GM12878 (cell line): ENCODE measurements around the gene GJD3. TPM values are rescaled to one million over a fixed set of nuclear protein-coding genes. Genes with fewer than 3 reads are reported as not detected.

Source experiments
- ATAC-seq: fragments of 200-7000 bp; cut with Tn5 transposase; 3 replicates; pipeline ENCODE4 v1.9.1; 2020; ENCODE audit warnings: mild to moderate bottlenecking, moderate library complexity
- BruUV-seq: library from RNA; stranded (reverse); fragments of 400-500 nt; replicated peaks from 2 replicates; lab custom pipeline; 2021; lab: Mats Ljungman, UMichigan
- CTCF ChIA-PET: fragments of 300-600 bp; sonication (Branson Sonifier 250); formaldehyde crosslinking; extraction: SDS; loops from one replicate; lab custom pipeline; 2021; ENCODE audit warnings: inconsistent platforms; lab: Yijun Ruan, JAX
- POLR2A ChIA-PET: fragments of 350-600 bp; formaldehyde crosslinking; extraction: SDS; loops from one replicate; lab custom pipeline; 2021; ENCODE audit warnings: inconsistent platforms; lab: Charles Lee
- RAD21 ChIA-PET: fragments of 300-600 bp; sonication (Branson Sonifier 250); formaldehyde crosslinking; loops from one replicate; lab custom pipeline; 2023; ENCODE audit warnings: antibody characterized with exemption; ENCODE audit not compliant: unreplicated experiment; lab: Charles Lee
- SMC1A ChIA-PET: fragments of 300-600 bp; sonication (Branson Sonifier 250); formaldehyde crosslinking; loops from one replicate; lab custom pipeline; 2023; ENCODE audit not compliant: unreplicated experiment, uncharacterized antibody; lab: Charles Lee
- DNase-seq: peaks from one replicate; pipeline ENCODE4 v3.0.0-alpha.2; 2011; ENCODE audit warnings: low read depth, low spot score
- FAIRE-seq: peaks from 3 replicates; lab custom pipeline; 2011; peaks lifted over from hg19 to GRCh38; lab: Jason Lieb, UNC
- H2AFZ ChIP-seq: 2 replicates; pipeline ENCODE4 v1.6.0; 2011; ENCODE audit warnings: low read depth, low read length, control low read depth; ENCODE audit not compliant: control insufficient read depth
- H3K27ac ChIP-seq: 2 replicates; pipeline ENCODE4 v1.5.1; 2011; ENCODE audit warnings: control low read depth; ENCODE audit not compliant: control insufficient read depth, insufficient read depth
- H3K27me3 ChIP-seq, 2 experiments: replicated peaks in 1 of 2; 2 replicates each; pipeline versions ENCODE4 v1.6.0 to v1.6.1; 2011; ENCODE audit warnings: low read length in 1 of 2; ENCODE audit not compliant: control insufficient read depth in 2 of 2, insufficient read depth in 2 of 2
- H3K36me3 ChIP-seq, 2 experiments: 2 replicates each; pipeline ENCODE4 v1.5.1; 2011; ENCODE audit warnings: low read length in 1 of 2; ENCODE audit not compliant: control insufficient read depth in 2 of 2, insufficient read depth in 2 of 2
- H3K4me1 ChIP-seq: 2 replicates; pipeline ENCODE4 v1.6.1; 2011; ENCODE audit warnings: mild to moderate bottlenecking, low read length, moderate library complexity, mixed read lengths; ENCODE audit not compliant: control insufficient read depth, insufficient read depth
- H3K4me2 ChIP-seq: 2 replicates; pipeline ENCODE4 v1.6.0; 2011; ENCODE audit warnings: control low read depth; ENCODE audit not compliant: control insufficient read depth, insufficient read depth
- H3K4me3 ChIP-seq: fragments of 200-600 bp; sonication (generic); 2 replicates; pipeline ENCODE4 v1.5.1; 2016
- H3K79me2 ChIP-seq: 2 replicates; pipeline ENCODE4 v1.6.0; 2011; ENCODE audit warnings: low read length; ENCODE audit not compliant: control insufficient read depth, insufficient read depth
- H3K9ac ChIP-seq: 2 replicates; pipeline ENCODE4 v1.8.0; 2011; ENCODE audit warnings: low read length, control low read depth, mixed read lengths; ENCODE audit not compliant: control insufficient read depth, insufficient read depth
- H3K9me3 ChIP-seq: replicated peaks from 3 replicates; pipeline ENCODE4 v1.5.1; 2011; ENCODE audit warnings: mild to moderate bottlenecking, low read length; ENCODE audit not compliant: control insufficient read depth, insufficient read depth
- H4K20me1 ChIP-seq: 2 replicates; pipeline ENCODE4 v1.6.0; 2011; ENCODE audit not compliant: control insufficient read depth, insufficient read depth
- ASH2L ChIP-seq: fragments of 300-600, 200-600 bp; sonication (generic); IDR thresholded peaks from 2 replicates; pipeline ENCODE4 v1.6.1; 2017; ENCODE audit warnings: low read depth, mild to moderate bottlenecking, borderline replicate concordance
- LARP7 ChIP-seq: fragments of 450-650 bp; IDR thresholded peaks from 2 replicates; pipeline ENCODE4 v1.6.1; 2017; ENCODE audit warnings: mild to moderate bottlenecking
- MEF2A ChIP-seq: IDR thresholded peaks from 2 replicates; pipeline ENCODE4 v1.6.1; 2011; ENCODE audit warnings: low read depth, mild to moderate bottlenecking, low read length, moderate library complexity; ENCODE audit not compliant: insufficient read depth
- MYB ChIP-seq: fragments of 150-350 bp; IDR thresholded peaks from 2 replicates; pipeline ENCODE4 v1.6.1; 2014; ENCODE audit warnings: mild to moderate bottlenecking, low read depth, low read length, borderline replicate concordance
- NFYB ChIP-seq: IDR thresholded peaks from 2 replicates; pipeline ENCODE4 v1.6.1; 2011; ENCODE audit warnings: low read depth, mild to moderate bottlenecking, low read length, improper control_type of control experiment, moderate library complexity; ENCODE audit not compliant: insufficient read depth
- POU2F2 ChIP-seq: IDR thresholded peaks from 3 replicates; pipeline ENCODE4 v1.6.1; 2011; ENCODE audit warnings: low read depth, mild to moderate bottlenecking, low read length, borderline replicate concordance
- RAD21 ChIP-seq: IDR thresholded peaks from 2 replicates; pipeline ENCODE4 v1.6.1; 2011; ENCODE audit warnings: mild to moderate bottlenecking, low read depth, low read length, moderate library complexity; ENCODE audit not compliant: insufficient read depth
- SIN3A ChIP-seq: IDR thresholded peaks from 2 replicates; pipeline ENCODE4 v1.6.1; 2012; ENCODE audit warnings: low read depth, low read length, improper control_type of control experiment
- SIX5 ChIP-seq: IDR thresholded peaks from 2 replicates; pipeline ENCODE4 v1.6.1; 2011; ENCODE audit warnings: mild to moderate bottlenecking, low read depth, low read length, moderate library complexity; ENCODE audit not compliant: severe bottlenecking
- SMARCA5 ChIP-seq: fragments of 450-650 bp; IDR thresholded peaks from 2 replicates; pipeline ENCODE4 v1.6.1; 2017; ENCODE audit warnings: mild to moderate bottlenecking
- SMC3 ChIP-seq: IDR thresholded peaks from 2 replicates; pipeline ENCODE4 v1.6.1; 2011; ENCODE audit warnings: low read length, improper control_type of control experiment, borderline replicate concordance
- SREBF2 ChIP-seq: IDR thresholded peaks from 2 replicates; pipeline ENCODE4 v1.6.1; 2012; ENCODE audit warnings: mild to moderate bottlenecking, low read length
- TCF3 ChIP-seq: IDR thresholded peaks from 2 replicates; pipeline ENCODE4 v1.6.1; 2012; ENCODE audit warnings: low read depth, mild to moderate bottlenecking, low read length, borderline replicate concordance; ENCODE audit not compliant: insufficient read depth
- ZNF207 ChIP-seq: fragments of 450-650 bp; IDR thresholded peaks from 2 replicates; pipeline ENCODE4 v1.6.1; 2014; ENCODE audit warnings: antibody characterized with exemption, mild to moderate bottlenecking, borderline replicate concordance
- ZSCAN29 ChIP-seq: fragments of 450-650 bp; IDR thresholded peaks from 2 replicates; pipeline ENCODE4 v1.6.1; 2017; ENCODE audit warnings: mild to moderate bottlenecking, moderate library complexity
- WGBS: methylation state at CpG from one replicate; pipeline ENCODE4 v1.1.6; 2016; ENCODE audit warnings: low lambda C conversion rate; ENCODE audit not compliant: insufficient replicate concordance, insufficient coverage; ENCODE audit errors: missing lambda C conversion rate; 5-methylcytosine and 5-hydroxymethylcytosine counted together
- in situ Hi-C: fragments of 300-500 bp; cut with MboI; formaldehyde crosslinking; loops from 9 replicates; pipeline ENCODE4 v1.14.3; 2018; ENCODE audit warnings: mixed read lengths
- intact Hi-C: fragments of 100-400 bp; cut with micrococcal nuclease; formaldehyde crosslinking; loops from one replicate; pipeline ENCODE4 v1.14.2; 2022; ENCODE audit not compliant: unreplicated experiment
- polyA plus RNA-seq, 11 experiments: library from polyadenylated mRNA; depleted of rRNA in 4 of 11; unstranded in 6 of 11; stranded (reverse) in 5 of 11; fragments of >200 nt; fragmentation: Nextera tagmentation in 4 of 11; fragmentation: Illumina TruSeq in 1 of 11; extraction: Ambion mirVana in 4 of 11; extraction: Trizol in 1 of 11; gene quantifications; 1 replicate in 1 of 11; 2 replicates in 10 of 11; pipeline versions ENCODE4 v1.2.1 to v1.2.3, GENCODE V29; 2011 to 2016; ENCODE audit warnings: inconsistent platforms in 2 of 11, missing spikeins in 2 of 11, low read depth in 1 of 11
- total RNA-seq, 4 experiments: library from RNA; depleted of rRNA in 3 of 4; stranded (reverse); fragments of >200 nt in 3 of 4; fragmentation: Illumina TruSeq in 1 of 4; extraction: Trizol in 1 of 4; gene quantifications; 2 replicates each; pipeline versions ENCODE4 v1.2.1 to v1.2.3, GENCODE V29; 2013 to 2021
- TF ChIP-seq, protein P1 (sequence below): IDR thresholded peaks from 2 replicates; pipeline ENCODE4 v1.6.1; 2012; ENCODE audit warnings: low read depth, low read length, improper control_type of control experiment
- TF ChIP-seq, protein P2 (sequence below): fragments of 450-650 bp; IDR thresholded peaks from 2 replicates; pipeline ENCODE4 v1.6.1; 2016; ENCODE audit warnings: mild to moderate bottlenecking, moderate library complexity, borderline replicate concordance
- TF ChIP-seq, protein P3 (sequence below): IDR thresholded peaks from 2 replicates; pipeline ENCODE4 v1.6.1; 2012; ENCODE audit warnings: low read depth, low read length, improper control_type of control experiment

GJD3 gene
- total and polyA plus RNA-seq, 10 of the 15 experiments (the other 5 are each of a cell fraction or from before 2014, with no cell fraction given) = 1.6 TPM; not detected in 9

DNA sequence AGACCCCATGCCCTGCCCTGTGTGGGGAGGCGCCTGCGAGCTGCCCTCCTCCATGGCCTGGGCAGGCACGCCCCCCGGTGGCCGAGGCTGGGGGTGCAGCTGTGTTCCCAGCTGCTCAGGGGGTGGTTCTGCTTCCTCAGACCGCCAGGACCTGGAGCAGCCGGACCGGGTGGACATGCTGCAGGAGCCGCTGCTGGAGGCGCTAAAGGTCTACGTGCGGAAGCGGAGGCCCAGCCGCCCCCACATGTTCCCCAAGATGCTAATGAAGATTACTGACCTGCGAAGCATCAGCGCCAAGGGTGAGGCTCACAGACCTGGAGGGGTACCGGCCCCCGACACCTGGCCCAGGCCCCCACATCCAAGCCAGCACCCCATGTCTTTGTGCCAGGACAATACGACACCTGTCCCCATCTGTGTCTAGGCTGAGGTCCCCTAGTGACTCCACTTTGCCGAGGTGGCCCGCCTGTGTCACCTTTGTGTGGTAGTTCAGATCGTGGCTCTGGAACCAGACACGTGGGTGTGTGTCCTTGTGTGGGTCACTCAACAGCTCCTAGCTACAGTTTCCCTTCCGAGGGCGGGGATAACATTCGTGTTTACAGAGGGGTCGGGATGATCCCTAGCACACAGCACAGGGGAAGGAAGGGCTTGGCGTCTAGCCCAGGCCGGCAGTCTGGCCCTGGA lies 9.3 kb downstream of the GJD3 start:
- H3K4me3 ChIP-seq = no peak overlapping the region
- ChIA-PET SMC1A (interaction anchor here (1.0 to 5.3 kb wide), 13 partner anchors 10 to 177 kb away, joined by 3 to 142 read pairs (median 4); partner anchors contain the start of genes RARA and TOP2A), CTCF (interaction anchor here (0.6 to 9.1 kb wide), 25 partner anchors 10 to 301 kb away, joined by 3 to 311 read pairs (median 5); partner anchors contain the start of genes GJD3, MED24, RARA and TOP2A), POLR2A (interaction anchor here (1.1 to 2.0 kb wide), 2 partner anchors 48 to 52 kb away, joined by 5 to 9 read pairs; no protein-coding TSS in a partner anchor), RAD21 (interaction anchor here (0.6 to 8.2 kb wide), 16 partner anchors 8 to 242 kb away, joined by 3 to 271 read pairs (median 4); partner anchors contain the start of genes RARA and TOP2A)
- intact Hi-C loops = loop anchor here (1.0 to 5.0 kb wide), 4 partner anchors 33 to 262 kb away; no protein-coding TSS in a partner anchor
- in situ Hi-C loops = loop anchor here (5.0 kb wide), 1 partner anchor 177 kb away; no protein-coding TSS in a partner anchor
- peaks cover 0 to 2% of the 10 kb centered on the region in 2 experiments; a peak in 1 of 4 replicates for H3K27me3 ChIP-seq
- H3K4me2 ChIP-seq = no peak overlapping the region
- DNase-seq (no peak), FAIRE-seq (no peak), ATAC-seq (peak; percentile 89)
- H4K20me1 ChIP-seq = no peaks in the 10 kb centered on the region
- WGBS = 53% methylated on average over 24 of the region's 29 CpGs
- peaks cover 12 to 35% of the 10 kb centered on the region in 2 experiments; a peak in 3 of 4 replicates for H3K36me3 ChIP-seq
- peaks cover 15% of the 10 kb centered on the region for H3K4me1 ChIP-seq
- H3K27ac ChIP-seq = no peak overlapping the region
- no peak overlapping the region for H3K9ac ChIP-seq
- no TSS peak for BruUV-seq
- H3K9me3 ChIP-seq = no peaks in the 10 kb centered on the region
- no peak overlapping the region for H2AFZ ChIP-seq
- peaks cover under 1% of the 10 kb centered on the region; the same call in 1 of the 2 replicates for H3K79me2 ChIP-seq
- peak; percentile 45; the same call in 1 of the 2 replicates for TF ChIP-seq SMARCA5
- TF ChIP-seq ZSCAN29 = no peak
- TF ChIP-seq SREBF2 = no peak
- 0 out of 2 replicates have a peak, but pooled peaks have one; percentile 48 for TF ChIP-seq LARP7
- no peak for TF ChIP-seq ZNF207
- TF ChIP-seq MEF2A = no peak
- no peak for TF ChIP-seq SIX5
- no peak for TF ChIP-seq SIN3A
- TF ChIP-seq, protein P1, sequence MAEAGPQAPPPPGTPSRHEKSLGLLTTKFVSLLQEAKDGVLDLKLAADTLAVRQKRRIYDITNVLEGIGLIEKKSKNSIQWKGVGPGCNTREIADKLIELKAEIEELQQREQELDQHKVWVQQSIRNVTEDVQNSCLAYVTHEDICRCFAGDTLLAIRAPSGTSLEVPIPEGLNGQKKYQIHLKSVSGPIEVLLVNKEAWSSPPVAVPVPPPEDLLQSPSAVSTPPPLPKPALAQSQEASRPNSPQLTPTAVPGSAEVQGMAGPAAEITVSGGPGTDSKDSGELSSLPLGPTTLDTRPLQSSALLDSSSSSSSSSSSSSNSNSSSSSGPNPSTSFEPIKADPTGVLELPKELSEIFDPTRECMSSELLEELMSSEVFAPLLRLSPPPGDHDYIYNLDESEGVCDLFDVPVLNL = no peak
- no peak for TF ChIP-seq ASH2L
- TF ChIP-seq RAD21 = peak; percentile 96
- TF ChIP-seq NFYB = no peak
- TF ChIP-seq MYB = no peak
- TF ChIP-seq POU2F2 = no peak
- TF ChIP-seq, protein P2, sequence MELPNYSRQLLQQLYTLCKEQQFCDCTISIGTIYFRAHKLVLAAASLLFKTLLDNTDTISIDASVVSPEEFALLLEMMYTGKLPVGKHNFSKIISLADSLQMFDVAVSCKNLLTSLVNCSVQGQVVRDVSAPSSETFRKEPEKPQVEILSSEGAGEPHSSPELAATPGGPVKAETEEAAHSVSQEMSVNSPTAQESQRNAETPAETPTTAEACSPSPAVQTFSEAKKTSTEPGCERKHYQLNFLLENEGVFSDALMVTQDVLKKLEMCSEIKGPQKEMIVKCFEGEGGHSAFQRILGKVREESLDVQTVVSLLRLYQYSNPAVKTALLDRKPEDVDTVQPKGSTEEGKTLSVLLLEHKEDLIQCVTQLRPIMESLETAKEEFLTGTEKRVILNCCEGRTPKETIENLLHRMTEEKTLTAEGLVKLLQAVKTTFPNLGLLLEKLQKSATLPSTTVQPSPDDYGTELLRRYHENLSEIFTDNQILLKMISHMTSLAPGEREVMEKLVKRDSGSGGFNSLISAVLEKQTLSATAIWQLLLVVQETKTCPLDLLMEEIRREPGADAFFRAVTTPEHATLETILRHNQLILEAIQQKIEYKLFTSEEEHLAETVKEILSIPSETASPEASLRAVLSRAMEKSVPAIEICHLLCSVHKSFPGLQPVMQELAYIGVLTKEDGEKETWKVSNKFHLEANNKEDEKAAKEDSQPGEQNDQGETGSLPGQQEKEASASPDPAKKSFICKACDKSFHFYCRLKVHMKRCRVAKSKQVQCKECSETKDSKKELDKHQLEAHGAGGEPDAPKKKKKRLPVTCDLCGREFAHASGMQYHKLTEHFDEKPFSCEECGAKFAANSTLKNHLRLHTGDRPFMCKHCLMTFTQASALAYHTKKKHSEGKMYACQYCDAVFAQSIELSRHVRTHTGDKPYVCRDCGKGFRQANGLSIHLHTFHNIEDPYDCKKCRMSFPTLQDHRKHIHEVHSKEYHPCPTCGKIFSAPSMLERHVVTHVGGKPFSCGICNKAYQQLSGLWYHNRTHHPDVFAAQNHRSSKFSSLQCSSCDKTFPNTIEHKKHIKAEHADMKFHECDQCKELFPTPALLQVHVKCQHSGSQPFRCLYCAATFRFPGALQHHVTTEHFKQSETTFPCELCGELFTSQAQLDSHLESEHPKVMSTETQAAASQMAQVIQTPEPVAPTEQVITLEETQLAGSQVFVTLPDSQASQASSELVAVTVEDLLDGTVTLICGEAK = no peak
- peak; percentile 83; the same call in 1 of the 2 replicates for TF ChIP-seq TCF3
- TF ChIP-seq, protein P3, sequence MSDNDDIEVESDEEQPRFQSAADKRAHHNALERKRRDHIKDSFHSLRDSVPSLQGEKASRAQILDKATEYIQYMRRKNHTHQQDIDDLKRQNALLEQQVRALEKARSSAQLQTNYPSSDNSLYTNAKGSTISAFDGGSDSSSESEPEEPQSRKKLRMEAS = 0 out of 2 replicates have a peak, but pooled peaks have one; percentile 25
- TF ChIP-seq SMC3 = peak; percentile 97
